ENCODE data around the gene HLA-E. TPM values are rescaled to one million over a fixed set of nuclear protein-coding genes. Genes with fewer than 3 reads are reported as not detected.
"Not testable (repeated sequence)": the region's sequence is repeated elsewhere in the genome, so short reads cannot be mapped to it uniquely, and the experiment has no call there.

Gene HLA-E
- total and polyA plus RNA-seq, 8 donors, result 184 to 636 (median 198) TPM

DNA sequence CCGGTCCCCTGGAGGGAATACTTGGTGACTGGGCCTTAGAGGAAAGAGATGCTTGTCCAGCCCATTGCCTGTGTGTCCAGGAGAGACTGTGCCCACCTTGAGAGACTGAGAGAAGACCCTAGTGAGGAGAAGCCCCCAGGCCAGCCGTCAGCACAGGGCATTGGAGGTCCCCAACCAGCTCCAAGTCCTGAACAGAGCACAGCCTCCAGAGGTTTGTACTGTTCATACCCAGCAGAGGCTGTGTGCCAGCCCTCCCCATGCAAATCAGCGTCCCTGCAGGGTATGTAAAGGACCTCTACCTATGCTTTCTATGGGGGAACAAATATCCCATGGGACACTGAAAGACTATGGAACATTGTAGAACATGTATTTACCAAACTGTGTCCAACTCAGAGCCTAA is 8.4 kb downstream of the HLA-E start:
- Histone ChIP-seq H3K4me3 (no peak overlapping the region), H3K36me3 (peaks cover 0 to 16% of the 10 kb centered on the region in 2 donors), H3K27ac (peak overlapping the region in 1 of 2 donors; percentile 99), H3K4me1 (peaks cover 5 to 70% of the 10 kb centered on the region in 2 donors), H3K9me3 (no peaks in the 10 kb centered on the region), H3K27me3 (no peaks in the 10 kb centered on the region)
- no peak for ATAC-seq
- TF ChIP-seq, protein P1, sequence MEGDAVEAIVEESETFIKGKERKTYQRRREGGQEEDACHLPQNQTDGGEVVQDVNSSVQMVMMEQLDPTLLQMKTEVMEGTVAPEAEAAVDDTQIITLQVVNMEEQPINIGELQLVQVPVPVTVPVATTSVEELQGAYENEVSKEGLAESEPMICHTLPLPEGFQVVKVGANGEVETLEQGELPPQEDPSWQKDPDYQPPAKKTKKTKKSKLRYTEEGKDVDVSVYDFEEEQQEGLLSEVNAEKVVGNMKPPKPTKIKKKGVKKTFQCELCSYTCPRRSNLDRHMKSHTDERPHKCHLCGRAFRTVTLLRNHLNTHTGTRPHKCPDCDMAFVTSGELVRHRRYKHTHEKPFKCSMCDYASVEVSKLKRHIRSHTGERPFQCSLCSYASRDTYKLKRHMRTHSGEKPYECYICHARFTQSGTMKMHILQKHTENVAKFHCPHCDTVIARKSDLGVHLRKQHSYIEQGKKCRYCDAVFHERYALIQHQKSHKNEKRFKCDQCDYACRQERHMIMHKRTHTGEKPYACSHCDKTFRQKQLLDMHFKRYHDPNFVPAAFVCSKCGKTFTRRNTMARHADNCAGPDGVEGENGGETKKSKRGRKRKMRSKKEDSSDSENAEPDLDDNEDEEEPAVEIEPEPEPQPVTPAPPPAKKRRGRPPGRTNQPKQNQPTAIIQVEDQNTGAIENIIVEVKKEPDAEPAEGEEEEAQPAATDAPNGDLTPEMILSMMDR (IDR thresholded peaks at IDR 0.05), result no peak
- DNase-seq, result no peak
- intact Hi-C loops (cut with DNase I), result no loop called here

- H3K4me1 ChIP-seq, result peaks cover 5 to 66% of the 10 kb centered on the region in 2 donors
- H3K9me3 ChIP-seq; H3K36me3 ChIP-seq; H3K27me3 ChIP-seq; H3K4me3 ChIP-seq; intact Hi-C loops (cut with DNase I); ATAC-seq; H3K27ac ChIP-seq; DNase-seq: not testable (repeated sequence)
These were observed 9.4 kb downstream of the HLA-E start for GRCh38 chr6:30498705-30499104.

DNA sequence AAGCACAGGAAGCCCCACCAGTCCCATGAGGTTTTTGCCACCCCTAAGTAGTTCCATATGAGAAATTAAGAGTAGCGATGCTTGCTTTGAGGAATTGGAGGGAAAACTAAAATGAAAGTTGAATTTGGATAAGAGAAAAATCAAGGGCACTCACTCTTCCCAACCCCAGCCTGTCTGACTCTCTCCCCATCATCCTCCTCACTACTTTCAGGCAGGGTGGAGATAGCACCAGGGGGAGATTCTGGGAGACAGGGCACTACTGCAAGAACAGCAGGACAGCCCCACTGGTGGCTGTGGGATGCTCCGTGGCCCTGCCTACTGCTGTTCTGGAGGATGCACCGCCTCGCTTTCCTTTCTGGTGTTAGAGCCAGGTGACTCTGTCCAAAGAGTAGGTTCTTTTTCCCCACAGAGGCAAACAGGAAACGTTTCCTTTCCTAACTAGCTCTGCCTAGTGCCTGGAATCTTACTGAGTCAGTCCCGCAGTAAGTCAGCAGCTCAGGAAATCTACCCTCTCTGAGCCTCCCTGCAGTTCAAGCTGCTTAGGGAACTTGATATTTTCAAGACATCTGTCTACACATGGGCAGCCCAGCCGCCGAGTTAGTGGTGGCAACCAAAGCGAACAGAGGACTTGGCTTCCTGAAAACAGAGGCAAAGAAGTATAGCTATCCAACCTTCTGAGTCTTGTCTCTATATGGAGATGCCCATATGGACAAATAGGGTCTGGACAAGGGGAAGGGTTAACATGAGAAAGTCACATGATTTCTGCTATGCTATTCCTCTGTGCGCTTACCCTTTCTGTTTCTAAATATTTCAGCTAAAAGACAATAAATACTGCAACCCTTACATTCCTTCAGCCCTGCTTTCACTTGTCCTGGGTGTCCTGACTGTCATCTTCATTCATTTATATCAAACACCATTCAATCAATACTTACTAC is 11.4 kb downstream of the HLA-E start:
- Histone ChIP-seq H3K9me3 (no peaks in the 10 kb centered on the region), H3K27me3 (no peaks in the 10 kb centered on the region), H3K4me1 (peaks cover 5 to 46% of the 10 kb centered on the region in 2 donors), H3K27ac (peak overlapping the region; percentile 20 to 74), H3K4me3 (no peak overlapping the region), H3K36me3 (no peaks in the 10 kb centered on the region)
- ATAC-seq (peak; percentile 35), DNase-seq (no peak)
- TF ChIP-seq, protein P1 (IDR thresholded peaks at IDR 0.05), result no peak
- intact Hi-C loops (cut with DNase I), result no loop called here

GRCh38 chr6:30507849-30508827 is 18.8 kb downstream of the HLA-E start:
- intact Hi-C loops (cut with DNase I), result no loop called here
- Histone ChIP-seq H3K9me3 (no peaks in the 10 kb centered on the region), H3K36me3 (no peaks in the 10 kb centered on the region), H3K4me1 (peaks cover 0 to 46% of the 10 kb centered on the region in 2 donors), H3K27me3 (no peaks in the 10 kb centered on the region), H3K27ac (peak overlapping the region in 1 of 2 donors; percentile 92), H3K4me3 (no peak overlapping the region)
- TF ChIP-seq, protein P1 (IDR thresholded peaks at IDR 0.05), result no peak
- DNase-seq (no peak), ATAC-seq (peak; percentile 30)

DNA sequence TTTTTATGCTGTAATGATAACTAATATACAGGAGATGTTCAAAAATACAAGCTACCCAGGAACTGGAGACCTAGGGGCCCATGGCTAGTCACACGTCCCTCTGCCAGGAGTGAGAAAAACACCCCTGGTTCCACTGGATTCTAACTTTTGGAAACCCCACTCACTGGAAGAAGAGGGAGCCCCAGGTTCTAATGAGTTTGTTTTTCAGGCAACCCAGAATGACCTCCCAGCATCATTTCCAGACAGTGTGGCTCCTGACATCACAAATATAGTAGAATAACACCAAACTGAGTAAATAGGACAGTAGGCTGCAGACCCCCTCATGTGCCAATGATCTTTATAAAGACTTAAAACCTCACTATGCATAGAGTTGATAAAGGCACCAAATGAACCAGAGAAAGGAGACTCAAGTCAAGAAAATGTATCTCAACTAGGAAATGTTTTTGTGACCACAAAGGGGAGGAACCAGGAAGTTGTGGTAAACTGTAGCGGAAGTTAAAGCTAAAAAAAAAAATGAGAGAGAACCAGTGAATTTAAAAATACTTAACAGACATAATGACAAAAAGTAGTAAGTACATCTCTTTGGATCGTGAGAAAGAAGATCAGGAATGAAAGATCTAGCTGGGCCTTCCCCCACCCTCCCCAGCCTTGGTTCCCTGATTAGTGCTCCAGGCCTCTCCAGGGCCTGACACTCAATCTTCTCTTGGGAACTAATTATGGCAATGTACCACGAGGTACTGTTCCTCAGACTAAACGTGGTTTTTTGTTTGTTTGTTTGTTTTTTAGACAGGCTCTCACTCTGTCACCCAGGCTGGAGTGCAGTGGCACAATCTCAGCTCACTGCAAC is 19.8 kb downstream of the HLA-E start:
- TF ChIP-seq, protein P1 (IDR thresholded peaks at IDR 0.05), result no peak
- intact Hi-C loops (cut with DNase I), result no loop called here
- no peaks in the 10 kb centered on the region for H3K27me3 ChIP-seq
- peak; percentile 40 for ATAC-seq
- DNase-seq, result no peak
- peak overlapping the region in 1 of 2 donors; percentile 7 for H3K4me3 ChIP-seq
- H3K9me3 ChIP-seq, result no peaks in the 10 kb centered on the region
- H3K36me3 ChIP-seq, result no peaks in the 10 kb centered on the region
- peak overlapping the region; percentile 42 to 92 for H3K27ac ChIP-seq
- H3K4me1 ChIP-seq, result peaks cover 0 to 41% of the 10 kb centered on the region in 2 donors

Data from left lung (tissue), 10 donors.